PFSK-1 (cell line): ENCODE data around the gene ENKD1.

Experiments
- FOXP2 ChIP-seq: optimal IDR thresholded peaks from 2 replicates; pipeline ENCODE3; 2011; ENCODE audit warnings: borderline replicate concordance, control low read depth, inconsistent platforms; ENCODE audit not compliant: insufficient read depth; ENCODE audit errors: extremely low read length, extremely low read depth
- POLR2AphosphoS5 ChIP-seq: IDR thresholded peaks from 2 replicates; pipeline ENCODE4 v1.6.1; 2012; ENCODE audit warnings: low read depth, mild to moderate bottlenecking, control low read depth, low read length, moderate library complexity
- TAF1 ChIP-seq: IDR thresholded peaks from 2 replicates; pipeline ENCODE4 v1.6.1; 2012; ENCODE audit warnings: low read length, control low read depth, borderline replicate concordance; ENCODE audit not compliant: insufficient read depth

- TF ChIP-seq TAF1 (no peak), FOXP2 (no peak), POLR2AphosphoS5 (no peak)
Observed at GRCh38 chr16:67660564-67661028, 6.0 kb downstream of the ENKD1 start, which contains the start of gene PARD6A.
